Fibroblast of peridontal ligament (primary cell): ENCODE data around the gene PLOD3.
"Not testable (repeated sequence)": the region's sequence is repeated elsewhere in the genome, so short reads cannot be mapped to it uniquely, and the experiment has no call there.

Source experiments
- DNase-seq: peaks from one replicate; pipeline ENCODE4 v3.0.0-alpha.2; 2010; ENCODE audit errors: extremely low read depth

The PLOD3 gene

DNA sequence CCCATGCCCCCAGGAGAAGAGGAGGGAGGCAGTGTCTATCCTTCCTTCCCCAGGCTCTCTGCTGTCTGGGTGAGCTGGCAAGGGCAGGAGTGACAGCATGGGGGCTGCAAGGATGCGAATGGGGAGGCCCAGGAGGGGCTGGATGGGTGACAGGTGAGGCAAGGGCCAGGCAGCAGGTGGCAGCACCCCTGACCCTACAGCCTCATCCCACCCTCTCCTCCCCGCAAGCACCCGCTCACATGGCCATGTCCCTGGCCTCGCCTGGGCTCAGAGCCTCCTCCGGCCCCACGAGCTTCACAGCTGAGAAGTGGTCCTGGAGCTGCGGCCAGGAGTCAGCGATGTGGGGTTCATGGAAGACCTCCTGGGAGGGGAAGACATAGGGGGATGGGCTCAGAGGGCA, 5.4 kb downstream of the PLOD3 start:
- DNase-seq, result no peak

DNA sequence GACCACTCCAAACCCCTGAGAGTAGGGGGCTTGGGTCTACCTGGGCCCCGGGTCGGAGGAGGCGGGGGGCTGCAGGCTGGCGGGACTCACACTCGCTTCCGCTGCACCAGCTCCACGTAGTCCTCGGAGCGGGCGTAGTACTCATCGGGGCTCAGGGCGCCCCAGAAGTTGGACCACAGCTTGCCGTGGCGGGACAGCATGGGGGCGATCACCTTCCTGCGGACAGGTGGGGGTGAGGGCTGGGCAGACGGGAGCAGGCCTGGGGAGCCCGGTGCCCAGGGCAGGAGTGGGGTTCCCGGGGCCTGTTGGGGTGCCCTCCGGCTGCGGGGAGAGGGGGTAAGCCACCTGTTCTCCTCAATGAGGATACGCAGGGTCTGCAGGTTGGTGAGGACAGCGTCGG, 5.9 kb downstream of the PLOD3 start:
- DNase-seq, result no peak

DNA sequence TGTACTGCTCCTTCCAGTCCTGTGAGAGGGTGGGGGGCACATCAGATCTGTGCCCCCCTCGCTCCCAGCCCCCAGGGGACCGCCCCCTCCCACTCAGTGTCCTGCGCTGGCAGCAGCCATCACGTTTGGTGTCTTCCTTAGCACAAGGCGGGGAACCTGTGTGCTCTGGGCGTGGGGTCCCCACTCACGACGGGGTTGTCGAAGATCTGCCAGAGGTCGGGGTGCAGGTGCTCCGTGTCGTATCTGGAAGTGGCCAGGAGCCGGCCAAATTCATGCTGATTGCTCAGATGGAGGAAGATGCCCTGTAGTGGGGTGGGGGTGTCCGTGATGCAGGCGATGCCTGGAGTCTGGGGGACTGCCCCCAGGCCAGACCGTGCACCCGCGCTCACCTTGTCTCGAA, 7.2 kb downstream of the PLOD3 start:
- no peak for DNase-seq

DNA sequence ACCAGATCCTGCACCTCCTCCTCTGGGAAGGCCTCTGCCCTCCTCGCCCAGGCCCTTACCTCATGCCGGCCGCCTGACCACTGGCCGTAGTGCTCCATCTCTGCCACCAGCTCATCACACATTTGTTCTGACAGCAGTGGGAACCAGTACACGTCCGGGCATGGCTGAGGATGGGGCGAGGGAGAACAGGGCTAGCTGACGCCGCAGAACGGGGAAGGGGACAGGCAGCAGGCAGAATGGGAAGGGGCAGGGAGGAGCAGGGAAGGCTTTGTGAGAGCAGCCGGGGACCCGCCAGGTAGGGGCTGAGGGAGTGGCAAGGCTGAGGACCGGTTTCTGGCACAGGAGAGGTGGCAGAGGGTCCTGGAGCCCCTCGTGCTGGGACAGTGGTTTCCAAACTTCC, 8.6 kb downstream of the PLOD3 start:
- DNase-seq, result no peak

DNA sequence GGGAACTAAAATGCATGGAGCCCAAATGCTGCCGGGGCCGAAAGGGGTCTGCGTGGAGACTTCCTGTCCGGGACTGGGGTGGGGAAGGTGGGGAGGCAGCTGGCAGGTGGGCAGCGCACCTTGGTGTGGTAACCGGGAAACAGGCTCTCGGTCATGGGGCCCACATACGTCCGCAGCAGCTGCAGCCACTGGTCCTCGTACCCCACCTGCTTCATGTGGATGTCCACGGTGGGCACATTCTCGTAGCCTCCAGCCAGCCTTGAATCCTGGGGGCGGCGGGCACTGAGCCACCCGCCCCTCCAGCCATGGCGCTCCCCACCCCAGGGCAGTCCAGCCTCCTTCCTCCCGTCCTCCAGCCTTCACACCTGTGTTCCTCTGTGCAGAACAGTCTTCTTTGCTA, 9.9 kb downstream of the PLOD3 start:
- no peak for DNase-seq

DNA sequence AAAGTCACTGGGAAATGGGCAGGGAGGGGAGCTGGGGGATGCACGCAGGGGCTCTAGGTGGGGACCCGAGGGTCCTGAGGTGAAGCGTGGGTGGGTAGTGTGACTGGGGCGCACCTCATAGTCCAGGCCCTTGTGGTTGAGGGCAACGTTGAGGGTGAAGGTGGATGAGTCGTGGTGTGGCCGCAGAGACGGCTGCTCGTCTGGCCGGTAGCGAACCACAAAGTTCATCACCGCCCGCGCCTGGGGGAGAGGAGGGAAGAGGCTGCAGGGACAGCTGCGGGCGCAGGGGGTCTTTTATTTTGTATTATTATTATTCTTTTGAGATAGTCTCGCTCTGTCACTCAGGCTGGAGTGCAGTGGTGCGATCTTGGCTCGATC, 10.7 kb downstream of the PLOD3 start:
- no peak for DNase-seq

DNA sequence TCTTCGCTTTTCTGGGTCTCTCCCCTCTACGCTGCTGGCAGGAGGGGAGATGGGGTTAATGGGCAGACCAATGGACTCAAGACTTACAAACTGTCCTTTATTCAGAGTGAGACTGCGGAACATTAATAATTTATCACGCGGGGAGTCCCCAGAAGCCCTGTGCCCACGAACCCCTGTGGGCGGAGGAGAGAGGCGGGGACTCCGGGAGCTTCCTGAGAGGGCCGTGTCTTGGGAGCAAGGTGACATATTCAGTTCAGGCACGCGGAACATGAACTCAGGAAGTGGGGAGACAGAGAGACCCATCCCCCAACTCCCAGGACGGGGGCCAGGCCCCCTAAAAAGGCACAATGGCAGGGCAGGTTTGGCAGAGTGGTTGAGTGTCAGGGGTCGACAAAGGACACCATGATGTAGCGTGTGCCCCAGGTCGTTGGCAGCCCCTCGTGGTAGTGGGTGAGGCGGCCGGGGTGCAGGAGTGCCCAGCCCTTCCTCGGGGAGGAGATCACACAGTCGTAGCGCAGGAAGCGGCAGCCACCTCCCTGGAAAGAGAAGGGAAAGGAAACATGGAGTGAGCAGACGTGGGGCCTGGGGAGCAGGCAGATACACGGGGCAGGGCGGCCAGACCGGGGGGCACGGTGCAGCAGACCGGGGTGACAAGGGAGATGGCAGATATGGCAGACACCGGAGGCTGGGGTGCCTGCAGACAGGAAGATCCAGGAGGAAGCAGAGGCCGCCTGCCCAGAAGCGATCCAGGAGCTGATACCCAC, 11.3 kb downstream of the PLOD3 start:
- no peak for DNase-seq

DNA sequence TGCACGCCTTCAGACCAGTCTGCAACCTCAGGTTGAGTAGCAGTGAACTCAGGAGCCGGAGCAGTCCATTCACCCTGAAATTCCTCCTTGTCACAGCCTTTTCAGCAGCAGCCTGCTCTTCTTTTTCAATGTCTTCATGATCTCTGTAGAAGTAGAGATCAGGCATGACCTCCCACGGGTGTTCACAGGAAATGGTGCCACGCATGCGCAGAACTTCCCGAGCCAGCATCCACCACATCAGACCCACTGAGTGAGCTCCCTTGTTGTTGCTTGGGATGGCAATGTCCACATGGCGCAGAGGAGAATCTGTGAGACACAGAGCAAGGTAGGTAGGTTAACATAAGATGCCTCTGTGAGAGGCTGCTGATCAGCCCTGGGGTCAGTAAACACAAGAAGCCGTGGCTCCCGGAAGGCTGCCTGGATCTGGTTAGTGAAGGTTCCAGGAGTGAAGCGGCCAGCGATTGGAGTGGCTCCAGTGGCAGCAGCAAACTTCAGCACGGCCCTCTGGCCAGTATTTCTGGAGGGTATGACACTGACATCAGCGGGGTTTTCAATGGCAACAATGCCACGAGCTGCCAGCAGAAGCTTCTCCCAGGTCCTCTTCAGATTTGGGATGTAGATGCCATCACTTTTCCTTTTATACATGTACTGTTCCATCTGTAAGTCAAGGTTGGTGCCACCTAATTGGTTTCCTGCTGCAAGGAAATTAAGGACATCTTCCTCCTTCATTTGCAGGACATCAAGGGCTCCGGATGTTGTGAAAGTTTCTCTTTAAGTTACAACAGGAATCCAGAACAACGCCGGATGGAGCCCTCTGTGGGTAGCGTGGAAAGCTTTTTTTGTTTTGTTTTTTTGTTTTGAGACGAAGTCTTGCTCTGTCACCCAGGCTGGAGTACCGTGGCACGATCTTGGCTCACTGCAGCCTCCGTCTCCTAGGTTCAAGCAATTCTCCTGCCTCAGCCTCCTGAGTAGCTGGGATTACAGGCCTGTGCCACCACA, 13.3 kb downstream of the PLOD3 start:
- DNase-seq, result not testable (repeated sequence)

DNA sequence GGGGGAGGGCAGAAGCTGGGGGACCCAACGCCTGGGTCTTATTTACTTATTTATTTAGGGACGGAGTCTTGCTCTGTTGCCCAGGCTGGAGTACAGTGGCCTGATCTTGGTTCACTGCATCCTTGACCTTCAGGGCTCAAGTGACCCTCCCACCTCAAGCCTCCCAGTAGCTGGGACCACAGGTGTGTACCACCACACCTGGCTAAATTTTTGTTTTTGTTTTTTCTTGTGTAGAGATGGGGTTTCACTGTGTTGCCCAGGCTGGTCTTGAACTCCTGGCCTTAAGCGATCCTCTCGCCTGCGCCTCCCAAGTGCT, 14.8 kb downstream of the PLOD3 start:
- no peak for DNase-seq

DNA sequence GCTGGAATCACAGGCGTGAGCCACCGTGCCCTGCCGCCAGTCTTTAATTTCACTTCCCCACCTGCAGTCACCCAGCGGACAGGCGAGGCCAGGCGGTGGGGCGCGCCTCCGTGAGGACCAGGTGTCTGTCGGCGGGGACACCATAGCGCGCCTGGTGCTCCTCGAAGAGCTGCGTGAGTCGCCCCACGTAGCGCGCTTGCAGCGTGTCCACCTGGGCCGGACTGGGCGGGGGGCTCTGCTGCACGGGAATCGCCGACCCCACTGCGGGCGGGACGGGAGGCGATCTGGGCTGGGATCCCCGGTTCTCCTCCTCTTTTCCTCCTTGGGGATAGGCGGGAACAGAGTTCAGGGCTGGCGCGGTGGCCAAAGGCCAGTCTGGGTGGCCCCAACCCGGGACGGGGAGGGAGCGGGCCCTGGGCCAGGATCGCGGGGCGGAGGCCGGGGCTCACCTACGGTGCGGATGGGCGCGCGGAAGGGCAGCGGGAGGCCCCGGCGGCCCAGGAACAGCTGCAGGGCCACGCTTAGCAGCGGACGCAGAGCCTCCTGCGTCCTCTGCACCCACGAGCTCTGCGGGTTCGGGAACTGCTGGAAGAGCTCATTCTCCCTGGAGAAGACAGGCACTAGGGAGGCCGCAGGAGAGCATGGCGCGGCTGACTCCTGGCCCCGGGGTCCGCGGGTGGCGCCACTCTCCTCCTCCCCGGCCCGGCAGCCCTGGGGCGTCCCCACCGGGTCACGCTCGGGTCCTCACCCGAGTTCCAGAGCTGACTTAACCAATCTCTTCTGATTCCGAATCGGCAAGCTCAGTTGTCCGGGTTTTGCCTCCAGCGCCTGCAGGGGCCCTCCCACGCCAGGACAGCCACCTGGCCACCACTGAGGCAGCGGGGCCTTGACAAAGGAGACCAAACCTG, 15.4 kb downstream of the PLOD3 start:
- no peak for DNase-seq

DNA sequence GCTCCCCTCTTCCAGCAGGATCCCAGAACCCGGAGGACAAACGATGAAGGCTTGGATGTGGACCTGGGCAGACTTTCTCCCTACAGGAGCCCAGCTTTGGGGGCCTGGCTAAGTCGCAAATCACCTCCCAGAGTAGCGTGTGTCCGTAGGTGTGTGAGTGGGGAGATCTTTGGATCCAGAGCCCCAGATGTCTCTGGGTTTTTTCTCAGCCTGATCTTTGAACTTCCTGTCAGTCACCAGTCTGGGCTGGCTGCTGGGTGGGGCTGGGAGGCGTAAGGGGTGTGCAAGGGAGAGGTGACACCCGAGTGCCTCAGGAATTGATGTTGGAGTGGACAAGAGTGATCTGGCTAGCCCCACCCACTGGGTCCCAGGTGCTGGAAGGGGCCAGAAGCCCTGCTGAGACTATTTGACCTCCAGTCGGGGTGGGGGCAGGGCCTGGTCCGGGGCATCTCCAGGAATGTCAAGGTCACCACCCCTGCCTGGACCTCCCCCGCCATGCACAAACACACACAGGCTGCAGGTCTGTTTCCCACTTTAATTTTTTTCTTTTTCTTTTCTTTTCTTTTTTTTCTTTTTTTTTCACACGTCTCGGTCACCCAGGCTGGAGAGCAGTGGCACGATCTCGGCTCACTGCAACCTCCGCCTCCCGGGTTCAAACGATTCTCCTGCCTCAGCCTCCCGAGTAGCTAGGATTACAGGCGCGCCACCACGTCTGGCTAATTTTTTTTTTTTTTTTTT, 16.4 kb downstream of the PLOD3 start, which contains the start of gene MOGAT3:
Gene MOGAT3 (minus strand): TSS at position 175 of the 738 bp plus-strand sequence. CDS start 182 bp downstream, outside the sequence.
- DNase-seq, result no peak

DNA sequence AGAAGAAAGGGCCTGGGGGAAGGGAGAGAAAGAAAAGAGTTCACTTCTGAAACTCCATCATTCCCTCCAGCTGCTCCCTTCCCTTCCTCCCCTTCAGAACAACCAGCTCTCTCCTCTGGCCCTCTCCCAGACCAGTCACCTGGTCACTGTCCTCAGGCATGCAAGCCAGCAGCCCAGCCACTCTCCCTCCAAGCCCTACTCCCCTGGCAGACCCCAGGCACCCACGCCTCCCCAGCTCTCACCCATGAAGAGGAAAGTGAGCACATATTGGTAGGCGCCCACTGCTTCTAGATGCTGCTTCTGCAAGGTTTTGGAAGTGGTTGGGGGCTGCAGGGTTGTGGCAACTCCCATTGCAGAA, 16.9 kb downstream of the PLOD3 start:
- no peak for DNase-seq

DNA sequence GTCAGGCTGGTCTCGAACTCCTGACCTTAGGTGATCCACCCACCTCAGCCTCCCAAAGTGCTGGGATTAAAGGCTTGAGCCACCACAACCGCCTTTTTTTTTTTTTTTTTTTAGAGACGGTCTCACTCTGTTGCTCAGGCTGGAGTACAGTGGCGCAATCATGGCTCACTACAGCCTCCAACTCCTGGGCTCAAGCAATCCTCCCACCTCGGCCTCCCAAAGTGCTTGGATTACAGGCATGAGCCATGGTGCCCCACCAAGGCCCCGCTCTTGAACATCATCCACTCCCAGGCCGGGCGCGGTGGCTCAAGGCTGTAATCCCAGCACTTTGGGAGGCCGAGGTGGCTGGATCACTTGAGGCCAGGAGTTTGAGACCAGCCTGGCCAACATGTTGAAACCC, 17.9 kb downstream of the PLOD3 start:
- DNase-seq, result not testable (repeated sequence)

DNA sequence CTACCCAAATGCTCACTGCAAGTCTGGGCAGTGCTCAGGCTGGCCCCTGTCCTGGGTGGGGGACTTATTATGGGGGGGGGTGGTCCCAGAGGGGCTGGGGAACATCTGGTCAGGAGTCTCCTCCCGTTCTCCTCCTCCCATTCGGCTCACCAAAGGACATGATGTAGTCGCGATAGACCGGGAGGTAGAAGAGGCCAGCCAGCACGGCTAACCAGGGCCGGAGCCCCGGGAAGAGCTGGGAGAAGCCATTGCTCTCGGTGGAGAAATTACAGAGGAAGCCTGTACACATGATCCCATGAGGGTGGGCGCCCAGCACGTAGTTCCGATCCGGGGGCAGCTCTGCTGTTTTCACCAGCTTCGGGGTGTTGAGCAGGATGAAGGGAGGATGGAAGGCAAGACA, 18.9 kb downstream of the PLOD3 start:
- no peak for DNase-seq

DNA sequence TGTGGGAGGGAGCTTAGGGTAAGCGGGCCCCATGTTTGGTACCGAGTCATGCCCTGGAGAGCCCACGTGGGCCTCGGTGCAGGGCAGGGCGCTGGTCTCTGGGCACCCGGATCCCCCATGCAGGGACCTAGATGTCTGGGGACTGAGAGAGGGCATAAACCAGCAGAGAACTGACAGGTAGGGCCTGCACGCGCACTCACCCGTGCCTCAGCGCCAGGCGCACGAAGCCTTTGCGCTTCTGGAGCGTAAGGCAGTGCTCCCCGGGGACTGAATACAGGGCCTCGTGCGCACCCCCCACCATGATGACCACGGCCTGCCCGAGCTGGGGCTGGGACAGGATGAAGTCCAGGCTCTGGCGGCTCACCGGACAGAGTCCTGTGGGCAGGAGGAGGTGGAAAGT, 19.4 kb downstream of the PLOD3 start:
- no peak for DNase-seq

DNA sequence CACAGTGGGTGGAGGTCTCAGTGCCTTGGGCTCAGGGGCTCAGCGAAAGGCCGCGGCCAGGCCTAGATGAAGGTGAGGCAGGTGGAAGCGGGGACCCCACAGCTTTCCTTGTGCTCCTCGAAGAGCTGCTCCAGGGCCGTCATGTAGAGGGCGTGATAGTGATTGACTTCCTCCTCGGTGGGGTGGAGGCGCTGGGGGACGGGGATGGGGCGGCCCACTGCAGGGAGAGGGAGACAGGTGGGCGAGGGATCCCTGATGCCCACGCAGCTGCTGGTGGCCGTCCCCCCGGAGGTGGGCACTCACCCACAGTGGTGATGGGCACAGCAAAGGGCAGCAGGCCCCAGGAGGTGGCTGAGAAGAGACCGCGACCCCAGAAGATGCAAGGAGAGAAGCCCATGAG, 21.5 kb downstream of the PLOD3 start:
- no peak for DNase-seq

DNA sequence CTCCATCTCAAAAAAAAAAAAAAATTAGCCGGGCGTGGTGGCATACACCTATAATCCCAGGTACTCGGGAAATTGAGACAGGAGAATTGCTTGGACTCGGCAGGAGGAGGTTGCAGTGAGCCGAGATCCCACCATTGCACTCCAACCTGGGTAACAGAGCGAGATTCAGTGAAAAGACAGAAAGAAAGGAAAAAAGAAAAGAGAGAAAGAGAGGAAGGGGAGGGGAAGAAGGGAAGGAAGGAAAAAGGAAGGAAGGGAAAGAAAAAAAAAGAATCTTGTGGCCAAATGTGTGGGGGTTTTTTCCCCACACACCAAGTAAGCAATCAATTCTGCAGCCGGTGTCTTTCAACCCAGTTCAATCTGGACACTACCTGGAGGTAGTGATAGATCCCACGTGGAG, 28.3 kb downstream of the PLOD3 start:
- no peak for DNase-seq

DNA sequence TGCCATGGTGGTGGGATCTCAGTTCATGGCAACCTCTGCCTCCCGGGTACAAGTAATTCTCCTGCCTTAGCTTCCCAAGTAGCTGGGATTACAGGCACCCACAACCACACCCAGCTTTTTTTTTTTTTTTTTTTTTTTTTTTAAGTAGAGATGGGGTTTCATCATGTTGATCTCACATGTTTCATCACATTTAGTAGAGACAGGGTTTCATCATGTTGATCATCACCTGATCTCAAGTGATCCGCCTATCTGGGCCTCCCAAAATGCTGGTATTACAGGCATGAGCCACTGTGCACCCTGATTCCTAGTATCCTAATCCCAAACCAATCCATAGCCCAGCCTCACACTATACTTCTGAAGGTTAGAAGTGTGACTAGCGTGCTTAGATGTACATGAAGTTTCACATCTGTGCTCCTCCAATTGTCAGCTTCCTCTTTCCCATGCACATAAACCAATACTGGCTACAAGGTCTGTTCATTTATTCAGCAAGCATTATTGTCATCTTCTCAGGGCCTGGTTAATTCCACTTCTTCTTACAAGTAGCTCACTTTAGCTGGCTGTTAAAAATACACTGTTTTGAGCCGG, 30.4 kb downstream of the PLOD3 start:
- no peak for DNase-seq

DNA sequence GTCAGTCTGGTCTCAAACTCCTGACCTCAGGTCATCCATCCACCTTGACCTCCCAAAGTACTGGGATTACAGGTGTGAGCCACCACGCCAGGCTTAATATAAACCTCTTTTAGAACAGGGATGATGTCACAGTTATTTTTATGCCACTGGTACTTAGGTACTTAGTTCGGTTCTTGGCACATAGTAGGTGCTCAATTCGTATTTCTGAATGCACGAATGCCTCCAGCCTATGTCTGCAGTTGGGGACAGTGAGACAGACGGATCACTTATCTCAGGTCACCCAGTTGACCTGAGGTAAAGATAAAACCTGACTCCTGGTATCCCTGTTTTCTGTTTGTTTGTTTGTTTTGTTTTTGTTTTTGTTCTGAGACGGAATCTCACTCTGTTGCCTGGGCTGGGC, 31.2 kb downstream of the PLOD3 start:
- no peak for DNase-seq

DNA sequence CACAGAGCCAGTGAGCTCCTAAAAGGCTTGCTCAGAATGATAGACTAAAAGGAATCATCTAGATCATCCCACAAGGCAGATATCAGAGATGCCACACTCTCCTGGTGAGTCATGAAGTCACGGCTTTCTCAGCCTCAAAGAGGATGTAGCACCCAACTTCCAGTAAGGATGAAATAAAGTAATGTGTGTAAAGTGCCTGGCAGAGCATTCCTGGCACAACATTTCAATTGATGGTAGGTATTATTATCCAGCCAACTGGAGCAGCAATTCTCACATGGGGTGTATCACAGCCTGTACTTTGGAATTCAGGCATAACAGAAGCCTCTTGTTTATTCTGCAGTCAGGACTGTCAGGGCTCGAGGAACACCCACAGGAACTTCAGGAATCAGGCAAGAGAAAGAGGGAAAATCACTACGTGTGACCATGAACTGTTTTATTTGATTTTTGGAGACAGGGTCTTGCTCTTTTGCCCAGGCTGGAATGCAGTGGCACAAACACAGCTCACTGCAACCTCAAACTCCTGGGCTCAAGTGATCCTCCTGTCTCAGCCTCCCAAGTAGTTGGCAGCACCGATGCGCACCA, 32.0 kb downstream of the PLOD3 start:
- peak; percentile 13 for DNase-seq
